ENCODE results near the gene UGT1A8.

Gene UGT1A8

DNA sequence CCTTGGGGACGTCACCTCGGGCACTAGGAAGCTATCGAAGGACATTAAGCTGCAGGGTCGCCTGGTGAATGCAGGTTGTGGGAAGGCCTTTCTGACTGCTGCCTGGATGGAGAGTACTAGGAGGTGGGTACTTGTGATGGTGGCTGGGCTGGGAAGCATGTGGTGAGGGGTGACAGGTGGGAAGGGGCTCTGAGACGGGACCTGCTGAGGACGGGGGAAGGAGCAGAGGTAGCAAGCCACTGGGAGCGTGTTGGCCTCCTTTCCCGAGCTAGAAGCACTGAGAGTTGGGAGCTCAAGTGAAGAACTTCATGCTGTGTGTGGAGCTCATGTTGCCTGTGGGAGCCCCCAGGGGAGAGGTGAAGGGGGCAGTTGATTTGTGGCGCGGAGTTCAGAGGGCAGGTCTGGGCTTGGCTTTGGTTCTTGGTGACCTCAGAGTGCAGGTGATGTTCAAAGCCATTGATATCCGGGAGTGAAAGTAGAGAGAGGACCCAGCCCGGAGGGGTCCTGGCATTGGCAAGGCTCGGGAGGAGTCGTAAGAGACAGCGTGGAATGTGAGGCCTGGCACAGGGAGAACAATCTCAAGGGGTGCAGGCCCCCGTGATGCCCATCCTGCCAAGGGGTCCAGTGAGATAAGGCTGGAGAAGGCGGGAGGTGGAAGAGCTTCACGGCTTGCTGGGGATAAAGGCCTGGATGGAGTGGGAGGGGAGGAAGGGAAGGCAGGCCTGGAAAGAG lies 173.9 kb downstream of the UGT1A8 start:
- DNase-seq (ENCODE audit: extremely low spot score): no peak
- no peak for TF ChIP-seq CTCF (IDR thresholded peaks at IDR 0.05; ENCODE audit: control extremely low read depth, extremely low read depth, low read depth, missing control alignments)
- ChIA-PET POLR2A (no interaction called here), CTCF (no interaction called here)

GRCh38 chr2:233791883-233792329 lies 174.5 kb downstream of the UGT1A8 start:
- ChIA-PET POLR2A (no interaction called here), CTCF (no interaction called here)
- no peak for TF ChIP-seq CTCF (IDR thresholded peaks at IDR 0.05; ENCODE audit: control extremely low read depth, extremely low read depth, low read depth, missing control alignments)
- no peak for DNase-seq (ENCODE audit: extremely low spot score)

DNA sequence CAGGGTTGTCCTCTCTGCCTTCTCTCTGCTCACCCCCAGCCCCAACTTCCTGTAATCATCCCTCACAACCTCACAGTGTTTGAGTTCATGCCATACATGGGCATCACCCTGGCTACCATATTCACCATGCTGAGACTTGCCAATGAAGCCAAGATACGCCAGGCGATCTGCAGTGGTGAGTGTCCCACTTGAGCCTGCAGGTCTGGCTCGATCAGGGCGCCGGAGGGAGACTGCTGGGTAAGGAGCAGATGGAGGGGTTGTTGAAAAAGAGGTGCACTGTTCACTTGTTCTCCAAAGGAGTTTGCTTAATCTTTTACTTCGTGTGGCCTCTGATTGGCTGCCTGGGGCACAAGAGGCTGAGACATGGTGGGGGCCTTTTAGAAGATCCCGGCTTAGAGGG lies 175.3 kb downstream of the UGT1A8 start:
- CTCF ChIA-PET: no interaction called here
- no peak for TF ChIP-seq CTCF (IDR thresholded peaks at IDR 0.05; ENCODE audit: control extremely low read depth, extremely low read depth, low read depth, missing control alignments)
- POLR2A ChIA-PET: no interaction called here
- DNase-seq (ENCODE audit: extremely low spot score): no peak

DNA sequence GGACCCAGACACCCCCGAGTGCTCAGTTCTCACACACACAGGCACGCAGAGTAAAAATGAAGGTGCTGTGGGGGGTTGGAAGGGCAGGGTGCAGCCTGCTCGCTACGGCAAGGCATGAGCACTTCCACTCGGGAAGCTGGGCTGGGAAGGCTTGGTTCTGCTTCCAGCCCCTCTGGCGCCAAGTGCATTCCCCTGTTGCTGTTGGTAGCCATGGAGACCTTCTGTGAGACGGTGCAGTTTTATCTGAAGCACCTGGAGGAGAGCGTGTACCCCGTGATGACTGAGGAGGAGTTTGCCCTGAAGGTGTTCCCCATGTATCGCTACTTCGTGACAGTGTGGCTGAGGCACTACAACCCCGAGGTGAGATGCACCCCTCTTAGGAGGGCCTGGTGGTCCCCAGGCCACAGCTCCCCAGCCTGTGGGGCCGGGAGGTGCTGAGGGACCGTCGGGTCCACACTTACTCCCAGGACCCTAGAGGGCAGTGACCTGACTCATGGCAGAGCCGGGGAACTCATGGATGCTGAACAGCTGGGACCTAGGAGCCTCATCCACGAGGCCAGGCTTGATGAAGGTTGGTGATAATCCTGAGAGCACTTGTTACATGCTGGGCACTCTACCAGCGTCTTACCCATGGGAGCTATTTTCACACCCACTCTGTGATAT lies 176.2 kb downstream of the UGT1A8 start:
- DNase-seq (ENCODE audit: extremely low spot score): no peak
- CTCF ChIA-PET: no interaction called here
- POLR2A ChIA-PET: no interaction called here
- no peak for TF ChIP-seq CTCF (IDR thresholded peaks at IDR 0.05; ENCODE audit: control extremely low read depth, extremely low read depth, low read depth, missing control alignments)

- ChIA-PET POLR2A (no interaction called here), CTCF (interaction anchor here (1.7 kb wide), 1 partner anchor 14 kb away, joined by 4 read pairs; no protein-coding TSS in a partner anchor)
- DNase-seq (ENCODE audit: extremely low spot score): no peak
- TF ChIP-seq CTCF (IDR thresholded peaks at IDR 0.05; ENCODE audit: control extremely low read depth, extremely low read depth, low read depth, missing control alignments): no peak
Observed at GRCh38 chr2:233794128-233794658, 176.8 kb downstream of the UGT1A8 start.

DNA sequence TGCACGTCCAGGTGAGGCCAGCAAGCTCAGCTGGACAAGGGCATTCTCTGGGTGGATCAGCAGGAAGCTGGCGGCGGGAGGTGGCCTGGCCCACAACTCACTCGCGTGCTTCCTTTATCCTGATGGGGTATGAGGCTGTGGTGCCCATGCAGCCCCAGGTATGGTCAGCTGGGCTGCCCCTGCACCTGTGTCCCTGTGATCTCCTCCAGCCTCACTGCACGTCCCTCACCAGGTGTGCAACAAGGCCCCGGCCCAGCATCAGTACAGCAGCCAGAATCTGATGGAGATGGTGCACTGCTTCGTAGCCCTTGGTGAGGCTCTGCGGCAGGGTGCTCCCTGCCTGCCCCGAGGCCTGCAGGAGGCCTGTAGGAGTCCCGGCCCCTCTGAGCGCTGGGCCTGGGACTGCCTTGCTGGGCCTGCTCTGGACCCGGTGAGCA lies 178.3 kb downstream of the UGT1A8 start:
- TF ChIP-seq CTCF (IDR thresholded peaks at IDR 0.05; ENCODE audit: control extremely low read depth, extremely low read depth, low read depth, missing control alignments): no peak
- ChIA-PET CTCF (interaction anchor here (1.1 to 1.9 kb wide), 3 partner anchors 9 to 19 kb away, joined by 3 to 4 read pairs (median 4); no protein-coding TSS in a partner anchor), POLR2A (no interaction called here)
- no peak for DNase-seq (ENCODE audit: extremely low spot score)

All from GM10248 (cell line).